Breast epithelium (tissue), 4 donors: ENCODE measurements around the gene FSD2. TPM values are rescaled to one million over a fixed set of nuclear protein-coding genes. Genes with fewer than 3 reads are reported as not detected.

Source experiments
- DNase-seq, 2 donors: peaks; one replicate each; pipeline ENCODE4 v3.0.0-alpha.2; 2019; ENCODE audit warnings: low spot score in 2 of 2
- H3K27ac ChIP-seq, 2 donors: fragments of 200-600 bp; sonication (generic) in 1 of 2; one replicate each; pipeline ENCODE4 v1.5.1; 2016 to 2019; ENCODE audit warnings: mild to moderate bottlenecking in 1 of 2
- H3K27me3 ChIP-seq, 2 donors: fragments of 200-600 bp; sonication (generic) in 1 of 2; one replicate each; pipeline versions ENCODE4 v1.5.1 to v1.6.0; 2017 to 2019; ENCODE audit warnings: control low read depth in 1 of 2, mild to moderate bottlenecking in 1 of 2
- H3K36me3 ChIP-seq: fragments of 200-600 bp; one replicate; pipeline ENCODE4 v1.5.1; 2019
- H3K4me1 ChIP-seq, 2 donors: fragments of 200-600 bp; sonication (generic); one replicate each; pipeline ENCODE4 v1.5.1; 2016 to 2019; ENCODE audit warnings: control low read depth in 1 of 2
- H3K4me3 ChIP-seq, 3 donors: fragments of 200-600 bp; sonication (generic); 1 replicate in 2 of 3; 2 replicates in 1 of 3; pipeline ENCODE4 v1.5.1; 2016 to 2019; ENCODE audit warnings: mild to moderate bottlenecking in 3 of 3, moderate library complexity in 2 of 3
- H3K9me3 ChIP-seq, 2 donors: fragments of 200-600 bp; sonication (generic) in 1 of 2; one replicate each; pipeline ENCODE4 v1.5.1; 2016 to 2019; ENCODE audit warnings: control low read depth in 1 of 2
- POLR2A ChIP-seq: fragments of 450-650 bp; IDR thresholded peaks from one replicate; pipeline ENCODE4 v1.6.1; 2016; ENCODE audit warnings: antibody characterized with exemption, mild to moderate bottlenecking, moderate library complexity
- POLR2AphosphoS5 ChIP-seq, 3 donors: sonication (generic); formaldehyde crosslinking; IDR thresholded peaks; one replicate each; pipeline ENCODE4 v1.6.1; 2017; ENCODE audit warnings: antibody characterized with exemption in 3 of 3
- intact Hi-C: fragments of 100-400 bp; cut with DNase I; formaldehyde crosslinking; loops from one replicate; pipeline ENCODE4 v1.15.1; 2023; ENCODE audit warnings: low total_unique reads
- total RNA-seq, 3 donors: library from RNA; depleted of rRNA; stranded (reverse); fragments of >200 nt; gene quantifications; one replicate each; pipeline ENCODE4 v1.1.0, GENCODE V29; 2016
- TF ChIP-seq, protein P1 (sequence below), 3 donors: fragments of 450-650 bp; IDR thresholded peaks; one replicate each; pipeline ENCODE4 v1.5.1; 2016 to 2017; ENCODE audit warnings: antibody characterized with exemption in 3 of 3, mild to moderate bottlenecking in 3 of 3, moderate library complexity in 3 of 3

FSD2 gene
- total RNA-seq, 3 donors from 2014 or later: under 0.01 to 1.6 TPM; not detected in 1

DNA sequence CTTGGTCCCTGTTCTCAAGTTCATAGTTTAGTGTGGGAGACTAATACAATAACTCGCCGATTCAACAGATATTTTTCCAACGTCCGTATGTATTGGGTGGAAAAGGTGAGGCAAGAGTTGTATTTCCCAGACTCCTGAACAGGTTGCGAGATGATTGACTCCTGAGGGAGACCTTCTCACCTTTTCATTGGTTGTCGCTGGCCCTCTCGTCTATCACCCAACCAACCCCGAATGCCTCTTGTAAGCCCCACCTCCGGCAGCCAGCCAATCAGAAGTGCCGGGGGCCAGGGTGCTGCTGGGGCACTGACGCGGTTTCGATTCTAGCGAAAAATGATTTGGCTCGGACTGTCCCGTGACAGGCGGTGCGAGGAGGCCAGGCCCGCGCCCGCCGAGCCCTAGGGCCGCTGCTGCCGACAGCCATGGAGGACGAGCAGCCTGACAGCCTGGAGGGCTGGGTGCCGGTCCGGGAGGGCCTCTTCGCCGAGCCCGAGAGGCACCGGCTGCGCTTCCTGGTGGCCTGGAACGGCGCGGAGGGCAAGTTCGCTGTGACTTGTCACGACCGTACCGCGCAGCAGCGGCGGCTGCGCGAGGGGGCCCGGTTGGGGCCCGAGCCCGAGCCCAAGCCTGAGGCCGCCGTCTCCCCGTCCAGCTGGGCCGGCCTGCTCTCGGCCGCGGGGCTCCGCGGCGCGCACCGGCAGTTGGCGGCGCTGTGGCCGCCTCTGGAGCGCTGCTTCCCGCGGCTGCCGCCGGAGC, 3.6 kb upstream of the FSD2 start, which contains the start of gene WHAMM:
WHAMM (plus strand) TSS at position 321 of the 753 bp plus-strand sequence; CDS start at position 420, 99 bp downstream.
- no peaks in the 10 kb centered on the region for H3K36me3 ChIP-seq
- H3K9me3 ChIP-seq: no peaks in the 10 kb centered on the region
- intact Hi-C loops: no loop called here
- peaks cover 0 to 4% of the 10 kb centered on the region in 2 donors for H3K4me1 ChIP-seq
- H3K4me3 ChIP-seq: peak within 1 kb of the TSS; percentile 86 to 94 (median 92)
- peak within 1 kb of the TSS; percentile 99 to 100 for H3K27ac ChIP-seq
- TF ChIP-seq, protein P1, sequence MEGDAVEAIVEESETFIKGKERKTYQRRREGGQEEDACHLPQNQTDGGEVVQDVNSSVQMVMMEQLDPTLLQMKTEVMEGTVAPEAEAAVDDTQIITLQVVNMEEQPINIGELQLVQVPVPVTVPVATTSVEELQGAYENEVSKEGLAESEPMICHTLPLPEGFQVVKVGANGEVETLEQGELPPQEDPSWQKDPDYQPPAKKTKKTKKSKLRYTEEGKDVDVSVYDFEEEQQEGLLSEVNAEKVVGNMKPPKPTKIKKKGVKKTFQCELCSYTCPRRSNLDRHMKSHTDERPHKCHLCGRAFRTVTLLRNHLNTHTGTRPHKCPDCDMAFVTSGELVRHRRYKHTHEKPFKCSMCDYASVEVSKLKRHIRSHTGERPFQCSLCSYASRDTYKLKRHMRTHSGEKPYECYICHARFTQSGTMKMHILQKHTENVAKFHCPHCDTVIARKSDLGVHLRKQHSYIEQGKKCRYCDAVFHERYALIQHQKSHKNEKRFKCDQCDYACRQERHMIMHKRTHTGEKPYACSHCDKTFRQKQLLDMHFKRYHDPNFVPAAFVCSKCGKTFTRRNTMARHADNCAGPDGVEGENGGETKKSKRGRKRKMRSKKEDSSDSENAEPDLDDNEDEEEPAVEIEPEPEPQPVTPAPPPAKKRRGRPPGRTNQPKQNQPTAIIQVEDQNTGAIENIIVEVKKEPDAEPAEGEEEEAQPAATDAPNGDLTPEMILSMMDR (IDR thresholded peaks at IDR 0.05): no peak
- peak; percentile 94 for TF ChIP-seq POLR2A
- peak; percentile 90 to 96 (median 93) for TF ChIP-seq POLR2AphosphoS5 (IDR thresholded peaks at IDR 0.05)
- DNase-seq: peak; percentile 99 to 100
- H3K27me3 ChIP-seq: no peaks in the 10 kb centered on the region

- Histone ChIP-seq H3K9me3 (no peaks in the 10 kb centered on the region), H3K27me3 (no peaks in the 10 kb centered on the region), H3K4me1 (peaks cover 0 to 4% of the 10 kb centered on the region in 2 donors), H3K36me3 (no peaks in the 10 kb centered on the region), H3K27ac (peak overlapping the region; percentile 99 to 100), H3K4me3 (peak overlapping the region in 2 of 3 donors; percentile 92 to 94)
- no peak for DNase-seq
- TF ChIP-seq, protein P1 (IDR thresholded peaks at IDR 0.05): no peak
- TF ChIP-seq POLR2A: no peak
- no peak for TF ChIP-seq POLR2AphosphoS5 (IDR thresholded peaks at IDR 0.05)
- intact Hi-C loops: no loop called here
Observed at GRCh38 chr15:82808634-82809041, 2.8 kb upstream of the FSD2 start.

DNA sequence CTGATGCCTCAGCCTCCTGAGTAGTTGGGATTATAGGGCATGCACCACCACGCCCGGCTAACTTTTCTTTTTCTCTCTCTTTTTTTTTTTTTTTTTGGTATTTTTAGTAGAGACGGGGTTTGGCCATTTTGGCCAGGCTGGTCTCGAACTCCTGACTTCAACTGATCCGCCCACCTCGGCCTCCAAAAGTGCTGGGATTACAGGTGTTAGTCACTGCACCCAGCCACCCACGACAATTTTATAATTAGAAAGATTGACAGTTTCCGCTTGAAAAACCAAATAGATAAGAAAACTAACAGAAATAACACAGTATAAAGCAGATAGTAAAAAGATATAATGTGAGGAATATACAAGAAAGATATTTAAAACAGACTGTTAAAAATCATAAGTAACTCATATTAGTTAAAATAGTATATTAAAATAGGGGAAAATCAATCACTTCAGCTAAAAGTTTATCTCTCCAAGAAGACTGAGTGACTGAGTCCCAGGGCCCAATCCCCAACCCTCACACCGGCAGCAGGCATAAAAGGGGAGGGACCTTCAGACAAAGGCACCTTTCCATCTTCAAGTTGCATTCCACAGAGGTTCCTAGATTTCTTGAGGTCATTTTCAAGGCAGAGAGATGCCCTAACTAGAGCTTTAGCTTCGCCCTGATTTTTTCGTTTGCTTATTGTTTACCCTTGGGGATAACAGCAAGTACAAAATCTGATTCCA, 2.2 kb upstream of the FSD2 start:
- intact Hi-C loops: no loop called here
- H3K9me3 ChIP-seq: no peaks in the 10 kb centered on the region
- DNase-seq: no peak
- no peaks in the 10 kb centered on the region for H3K27me3 ChIP-seq
- H3K4me1 ChIP-seq: peaks cover 0 to 4% of the 10 kb centered on the region in 2 donors
- peak overlapping the region in 1 of 2 donors; percentile 99 for H3K27ac ChIP-seq
- TF ChIP-seq, protein P1 (IDR thresholded peaks at IDR 0.05): no peak
- TF ChIP-seq POLR2AphosphoS5 (IDR thresholded peaks at IDR 0.05) (no peak), POLR2A (no peak)
- no peak overlapping the region for H3K4me3 ChIP-seq
- H3K36me3 ChIP-seq: no peaks in the 10 kb centered on the region

GRCh38 chr15:82804575-82804949, 1.3 kb downstream of the FSD2 start:
- intact Hi-C loops: no loop called here
- no peaks in the 10 kb centered on the region for H3K27me3 ChIP-seq
- H3K4me3 ChIP-seq: no peak overlapping the region
- no peaks in the 10 kb centered on the region for H3K36me3 ChIP-seq
- no peaks in the 10 kb centered on the region for H3K4me1 ChIP-seq
- TF ChIP-seq POLR2A: no peak
- TF ChIP-seq, protein P1 (IDR thresholded peaks at IDR 0.05): no peak
- no peak for TF ChIP-seq POLR2AphosphoS5 (IDR thresholded peaks at IDR 0.05)
- DNase-seq: no peak
- no peaks in the 10 kb centered on the region for H3K9me3 ChIP-seq
- no peak overlapping the region for H3K27ac ChIP-seq
